ENCODE data around the gene LYVE1.

Gene LYVE1

DNA sequence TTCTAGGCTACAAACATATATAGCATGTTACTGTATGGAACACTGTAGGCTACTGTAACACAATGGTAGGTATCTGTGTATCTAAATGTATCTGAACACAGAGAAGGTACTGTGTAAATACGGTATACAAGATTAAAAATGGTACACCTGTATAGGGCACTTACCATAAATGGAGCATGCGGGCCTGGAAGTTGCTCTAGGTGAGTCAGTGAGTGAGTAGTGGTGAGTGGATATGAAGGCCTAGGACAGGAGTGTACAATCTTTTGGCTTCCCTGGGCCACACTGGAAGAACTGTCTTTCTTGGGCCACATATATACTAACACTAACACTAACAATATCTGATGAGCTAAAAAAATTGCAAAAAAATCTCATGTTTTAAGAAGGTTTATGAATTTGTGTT, 48.8 kb downstream of the LYVE1 start:
- DNase-seq, result no peak

GRCh38 chr11:10518891-10519290, 49.6 kb downstream of the LYVE1 start:
- no peak for DNase-seq

- no peak for DNase-seq
Observed at GRCh38 chr11:10518123-10518522, 50.3 kb downstream of the LYVE1 start.

- DNase-seq, result no peak
Observed at GRCh38 chr11:10515418-10515817, 53.0 kb downstream of the LYVE1 start.

DNA sequence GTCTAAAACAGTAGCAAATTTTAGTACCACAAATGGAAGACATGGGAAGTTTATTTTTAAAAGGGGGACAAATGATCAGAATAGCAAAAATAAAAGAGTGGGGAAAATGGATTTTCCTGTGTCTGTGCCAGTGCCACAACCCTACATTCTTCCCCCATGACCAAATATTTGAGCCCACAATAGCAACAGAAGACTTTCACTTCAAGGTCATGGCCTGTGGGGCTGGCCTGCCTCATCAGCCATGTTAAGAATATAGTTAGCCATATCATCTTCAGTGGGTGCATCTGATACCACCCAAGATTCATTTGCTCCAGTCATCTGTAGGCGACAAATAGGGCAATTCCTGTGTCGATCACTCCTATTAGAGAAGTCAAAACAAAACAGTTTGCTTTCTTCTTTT, 53.8 kb downstream of the LYVE1 start:
- DNase-seq, result no peak

- DNase-seq, result no peak
Observed at GRCh38 chr11:10514202-10514601, 54.3 kb downstream of the LYVE1 start.

GRCh38 chr11:10511181-10511621, 57.3 kb downstream of the LYVE1 start:
- no peak for DNase-seq
